H1 (cell line): ENCODE measurements around the gene PSPH. TPM values are rescaled to one million over a fixed set of nuclear protein-coding genes. Genes with fewer than 3 reads are reported as not detected.

Experiments
- CTCF ChIA-PET: fragments of 300-600 bp; sonication (Branson Sonifier 250); formaldehyde crosslinking; loops from one replicate; lab custom pipeline; 2021; ENCODE audit not compliant: partially characterized antibody; lab: Charles Lee
- POLR2A ChIA-PET: fragments of 300-600 bp; sonication (Branson Sonifier 250); formaldehyde crosslinking; loops from one replicate; lab custom pipeline; 2021; ENCODE audit warnings: inconsistent platforms; ENCODE audit not compliant: partially characterized antibody; lab: Charles Lee
- DNase-seq, 2 experiments: peaks; one replicate each; pipeline versions ENCODE4 v3.0.0 to v3.0.0-alpha.2; 2010 to 2022; ENCODE audit warnings: low spot score in 2 of 2, low read depth in 1 of 2, mixed read lengths in 1 of 2
- FAIRE-seq: peaks from 2 replicates; lab custom pipeline; 2011; peaks lifted over from hg19 to GRCh38; lab: Jason Lieb, UNC
- H2AFZ ChIP-seq: 2 replicates; pipeline ENCODE4 v1.8.1; 2012; ENCODE audit warnings: low read length, inconsistent platforms
- H2AK5ac ChIP-seq: 2 replicates; pipeline ENCODE4 v1.6.1; 2013; ENCODE audit warnings: low read depth, low read length
- H2BK120ac ChIP-seq: replicated peaks from 2 replicates; pipeline ENCODE3; 2013; ENCODE audit warnings: low read depth, low read length, inconsistent platforms
- H2BK12ac ChIP-seq: 2 replicates; pipeline ENCODE4 v1.6.1; 2013; ENCODE audit warnings: low read depth, low read length
- H2BK15ac ChIP-seq: 2 replicates; pipeline ENCODE4 v1.6.1; 2013; ENCODE audit warnings: low read length
- H2BK20ac ChIP-seq: 2 replicates; pipeline ENCODE4 v1.6.1; 2013; ENCODE audit warnings: low read length
- H2BK5ac ChIP-seq: 2 replicates; pipeline ENCODE4 v1.6.1; 2013; ENCODE audit warnings: low read depth, low read length
- H3K14ac ChIP-seq: 2 replicates; pipeline ENCODE4 v1.6.1; 2013; ENCODE audit warnings: inconsistent platforms; ENCODE audit not compliant: insufficient read length
- H3K18ac ChIP-seq: 2 replicates; pipeline ENCODE4 v1.6.1; 2013; ENCODE audit warnings: low read length; ENCODE audit errors: extremely low read depth
- H3K23ac ChIP-seq: 2 replicates; pipeline ENCODE4 v1.6.1; 2013; ENCODE audit warnings: inconsistent platforms; ENCODE audit not compliant: insufficient read length
- H3K23me2 ChIP-seq: 2 replicates; pipeline ENCODE4 v1.6.1; 2013; ENCODE audit warnings: low read depth, low read length
- H3K27ac ChIP-seq: 2 replicates; pipeline ENCODE4 v1.6.1; 2011; ENCODE audit warnings: low read depth, low read length, inconsistent platforms
- H3K27me3 ChIP-seq, 4 experiments: replicated peaks in 1 of 4; 1 replicate in 1 of 4; 2 replicates in 3 of 4; pipeline versions ENCODE4 v1.6.1 to v1.8.1; 2011 to 2013; ENCODE audit warnings: low read length in 3 of 4, mild to moderate bottlenecking in 3 of 4, inconsistent platforms in 2 of 4, mixed read lengths in 2 of 4, moderate library complexity in 1 of 4; ENCODE audit not compliant: control insufficient read depth in 3 of 4, insufficient read depth in 3 of 4; ENCODE audit errors: extremely low read depth in 1 of 4
- H3K36me3 ChIP-seq, 4 experiments: 2 replicates each; pipeline versions ENCODE4 v1.6.1 to v1.8.1; 2011 to 2013; ENCODE audit warnings: mild to moderate bottlenecking in 4 of 4, low read length in 3 of 4, moderate library complexity in 2 of 4, control low read depth in 1 of 4, inconsistent platforms in 1 of 4; ENCODE audit not compliant: insufficient read depth in 4 of 4, control insufficient read depth in 2 of 4
- H3K4ac ChIP-seq: replicated peaks from 2 replicates; pipeline ENCODE3; 2013; ENCODE audit warnings: low read length, low read depth, mixed read lengths, inconsistent platforms; ENCODE audit not compliant: insufficient read length
- H3K4me1 ChIP-seq, 4 experiments: replicated peaks in 1 of 4; 1 replicate in 1 of 4; 2 replicates in 3 of 4; pipeline versions ENCODE4 v1.6.1 to v1.8.1; 2011 to 2013; ENCODE audit warnings: low read length in 3 of 4, inconsistent platforms in 2 of 4, mixed read lengths in 1 of 4; ENCODE audit not compliant: insufficient read depth in 4 of 4, control insufficient read depth in 3 of 4
- H3K4me2 ChIP-seq, 2 experiments: 2 replicates each; pipeline versions ENCODE4 v1.6.1 to v1.8.1; 2011 to 2013; ENCODE audit warnings: low read depth in 2 of 2, low read length in 2 of 2, control low read depth in 1 of 2, inconsistent platforms in 1 of 2, mild to moderate bottlenecking in 1 of 2; ENCODE audit not compliant: insufficient read depth in 1 of 2
- H3K4me3 ChIP-seq, 4 experiments: fragments of 200-600, 300-600 bp in 1 of 4; sonication (generic), shearing (Covaris generic), sonication (Bioruptor Twin) in 1 of 4; 2 replicates each; pipeline versions ENCODE4 v1.5.1 to v1.8.1; 2011 to 2016; ENCODE audit warnings: low read length in 4 of 4, low read depth in 3 of 4, control low read depth in 2 of 4, inconsistent platforms in 2 of 4, mild to moderate bottlenecking in 2 of 4, mixed read lengths in 1 of 4, moderate library complexity in 1 of 4; ENCODE audit not compliant: insufficient read depth in 2 of 4; ENCODE audit errors: extremely low read depth in 1 of 4
- H3K56ac ChIP-seq: replicated peaks from 2 replicates; pipeline ENCODE3; 2013; ENCODE audit warnings: low read depth, mild to moderate bottlenecking, mixed read lengths, low read length, inconsistent platforms; ENCODE audit not compliant: insufficient read length
- H3K79me1 ChIP-seq: 2 replicates; pipeline ENCODE4 v1.6.1; 2013; ENCODE audit warnings: low read depth, low read length, control low read depth
- H3K79me2 ChIP-seq, 2 experiments: 2 replicates each; pipeline versions ENCODE4 v1.6.1 to v1.8.1; 2012 to 2013; ENCODE audit warnings: low read length in 2 of 2, mild to moderate bottlenecking in 2 of 2, inconsistent platforms in 1 of 2; ENCODE audit not compliant: insufficient read depth in 2 of 2, control insufficient read depth in 1 of 2
- H3K9ac ChIP-seq, 4 experiments: replicated peaks in 1 of 4; 1 replicate in 1 of 4; 2 replicates in 3 of 4; pipeline versions ENCODE4 v1.6.1 to v1.8.1; 2011 to 2013; ENCODE audit warnings: low read depth in 3 of 4, low read length in 3 of 4, control low read depth in 2 of 4, mild to moderate bottlenecking in 2 of 4, moderate library complexity in 2 of 4, inconsistent platforms in 1 of 4; ENCODE audit errors: extremely low read depth in 1 of 4
- H3K9me3 ChIP-seq, 2 experiments: 2 replicates each; pipeline versions ENCODE4 v1.6.1 to v1.8.1; 2012 to 2013; ENCODE audit warnings: mild to moderate bottlenecking in 2 of 2, moderate library complexity in 2 of 2, control low read depth in 1 of 2, inconsistent platforms in 1 of 2, low read depth in 1 of 2, low read length in 1 of 2, mixed read lengths in 1 of 2; ENCODE audit not compliant: insufficient read depth in 2 of 2
- H4K20me1 ChIP-seq, 2 experiments: replicated peaks in 1 of 2; 2 replicates each; pipeline versions ENCODE3 to v1.8.1; 2011 to 2013; ENCODE audit warnings: inconsistent platforms in 2 of 2, low read length in 2 of 2, mild to moderate bottlenecking in 1 of 2; ENCODE audit not compliant: insufficient read depth in 2 of 2, control insufficient read depth in 1 of 2
- H4K5ac ChIP-seq: 2 replicates; pipeline ENCODE4 v1.6.1; 2013; ENCODE audit warnings: low read length, low read depth, mixed read lengths, inconsistent platforms; ENCODE audit not compliant: insufficient read length
- H4K8ac ChIP-seq: 2 replicates; pipeline ENCODE4 v1.8.0; 2013; ENCODE audit warnings: mild to moderate bottlenecking, moderate library complexity, low read length, inconsistent platforms; ENCODE audit not compliant: insufficient read depth; ENCODE audit errors: extremely low read depth
- H4K91ac ChIP-seq: replicated peaks from 2 replicates; pipeline ENCODE3; 2013; ENCODE audit warnings: low read length, mixed read lengths, inconsistent platforms; ENCODE audit not compliant: insufficient read length
- ATF2 ChIP-seq: IDR thresholded peaks from 2 replicates; pipeline ENCODE4 v1.6.1; 2012; ENCODE audit warnings: low read length, inconsistent platforms
- POLR2A ChIP-seq, 2 experiments: IDR thresholded peaks; 1 replicate in 1 of 2; 2 replicates in 1 of 2; pipeline ENCODE4 v1.6.1; 2011; ENCODE audit warnings: low read depth in 2 of 2, low read length in 2 of 2, mild to moderate bottlenecking in 2 of 2; ENCODE audit errors: control extremely low read depth in 1 of 2
- WGBS, 2 experiments: shearing (Covaris generic) in 1 of 2; methylation state at CpG; one replicate each; pipeline versions ENCODE4 v1.1.6 to v1.1.7; 2013 to 2015; ENCODE audit warnings: low lambda C conversion rate in 2 of 2, mixed read lengths in 2 of 2, inconsistent platforms in 1 of 2, low coverage in 1 of 2, missing lambda C conversion rate in 1 of 2; ENCODE audit not compliant: insufficient replicate concordance in 2 of 2, insufficient coverage in 1 of 2, insufficient read length in 1 of 2; ENCODE audit errors: extremely low coverage in 1 of 2, missing lambda C conversion rate in 1 of 2; 5-methylcytosine and 5-hydroxymethylcytosine counted together
- polyA plus RNA-seq, 7 experiments: library from polyadenylated mRNA; depleted of rRNA in 3 of 7; stranded (reverse) in 5 of 7; unstranded in 2 of 7; fragments of >200 nt in 5 of 7; fragments of 200-250 nt in 2 of 7; gene quantifications; 1 replicate in 5 of 7; 2 replicates in 1 of 7; 4 replicates in 1 of 7; pipeline versions ENCODE4 v1.2.1 to v1.2.3, GENCODE V29; 2011 to 2013; ENCODE audit warnings: missing spikeins in 2 of 7, mixed read lengths in 2 of 7
- total RNA-seq: library from RNA; stranded (reverse); fragmentation: NEBNext Ultra II Directional; extraction: Animal tissue kit (Norgen Biotek cat#: 25700); gene quantifications from 2 replicates; pipeline ENCODE4 v1.2.1, GENCODE V29; 2021

Gene PSPH
- total and polyA plus RNA-seq, 2 of the 8 experiments (the other 6 are each of a cell fraction or from before 2014, with no cell fraction given), result 31.0 to 64.8 TPM

- H2AK5ac ChIP-seq, result no peak overlapping the region
- DNase-seq, result no peak
- no peaks in the 10 kb centered on the region for H4K20me1 ChIP-seq
- H3K27me3 ChIP-seq, result no peaks in the 10 kb centered on the region; a peak in 1 of 7 replicates
- no peak overlapping the region for H3K56ac ChIP-seq
- peaks cover 0 to 24% (median 15%) of the 10 kb centered on the region in 4 experiments; a peak in 5 of 8 replicates for H3K36me3 ChIP-seq
- H3K9me3 ChIP-seq, result no peaks in the 10 kb centered on the region
- H3K18ac ChIP-seq, result no peak overlapping the region
- no peak overlapping the region for H3K4me2 ChIP-seq
- no peak overlapping the region for H3K9ac ChIP-seq
- no peak overlapping the region for H2BK12ac ChIP-seq
- no peaks in the 10 kb centered on the region for H3K4me1 ChIP-seq
- TF ChIP-seq POLR2A (IDR thresholded peaks at IDR 0.05; ENCODE audit: control extremely low read depth in 1 of 2, low read depth in 2 of 2, low read length in 2 of 2), result peak in 1 of 2 experiments; percentile 26; a peak in 1 of 3 replicates
- TF ChIP-seq ATF2, result no peak
- TF ChIP-seq, all 59 proteins: peak for 1
- H2BK120ac ChIP-seq, result no peak overlapping the region
- H2BK20ac ChIP-seq, result no peak overlapping the region
- H2BK5ac ChIP-seq, result no peak overlapping the region
- H4K5ac ChIP-seq, result no peak overlapping the region
- no peaks in the 10 kb centered on the region for H3K23me2 ChIP-seq
- POLR2A ChIA-PET, result interaction anchor here (1.1 to 40.8 kb wide), 6 partner anchors 9 to 83 kb away, joined by 3 to 869 read pairs (median 5); partner anchors contain the start of genes CCT6A, PSPH and SUMF2
- no peaks in the 10 kb centered on the region for H3K79me2 ChIP-seq
- H2AFZ ChIP-seq, result no peak overlapping the region
- H3K27ac ChIP-seq, result no peak overlapping the region
- H3K23ac ChIP-seq, result no peak overlapping the region
- WGBS, 2 experiments, result 90% methylated on average over 7 of the region's 7 CpGs; no CpG with 5 or more reads in 1 of the 2 experiments
- H3K4me3 ChIP-seq, result no peak overlapping the region
- no peak overlapping the region for H4K91ac ChIP-seq
- no peak overlapping the region for H4K8ac ChIP-seq
- CTCF ChIA-PET, result no interaction called here
- no peak for FAIRE-seq
- no peaks in the 10 kb centered on the region for H3K79me1 ChIP-seq
- no peak overlapping the region for H3K4ac ChIP-seq
- H3K14ac ChIP-seq, result no peak overlapping the region
- H2BK15ac ChIP-seq, result no peak overlapping the region
Measured at GRCh38 chr7:56009695-56010094, 41.5 kb downstream of the PSPH start.
